ENCODE data around the gene INPP5K.

DNA sequence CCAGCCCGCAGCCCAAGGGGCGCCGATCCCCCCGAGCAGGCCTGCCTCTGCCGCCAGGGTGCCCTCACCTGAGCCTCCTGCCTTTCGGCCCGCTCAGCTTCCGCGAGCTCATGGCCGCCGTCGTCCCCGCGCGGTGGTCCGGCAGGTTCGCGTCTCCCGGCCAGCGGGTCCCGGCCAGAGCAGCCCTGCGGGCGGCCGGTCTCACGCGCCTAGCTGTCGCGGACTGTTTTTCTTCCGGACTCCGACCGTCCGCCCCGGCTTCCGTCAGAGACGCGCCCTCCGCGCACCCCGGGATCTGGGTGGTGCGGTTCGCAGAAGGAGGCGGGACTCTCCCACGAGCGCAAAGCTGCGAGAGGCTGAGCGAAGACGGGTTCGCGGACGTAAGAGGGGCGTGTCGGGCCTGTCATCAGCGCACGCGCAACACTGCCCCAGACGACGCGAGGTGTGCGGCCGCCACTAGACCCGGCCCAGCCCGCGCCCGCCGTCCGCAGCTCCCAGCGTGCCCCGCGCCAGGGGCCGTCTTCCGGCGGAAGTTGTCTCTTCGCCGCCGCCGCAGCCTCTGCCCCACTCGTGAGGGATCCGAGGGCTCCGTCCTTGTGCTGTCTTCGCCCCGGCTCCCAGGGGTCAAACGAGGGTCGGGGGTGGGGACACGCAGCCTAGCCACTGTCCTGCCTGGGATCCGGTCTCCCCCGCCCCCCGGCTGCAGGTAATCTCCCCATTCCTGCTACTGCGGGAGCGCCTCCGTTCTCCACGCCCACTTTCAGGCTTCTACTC lies at the start of gene INPP5K:
- TF ChIP-seq EZH2 (IDR thresholded peaks at IDR 0.05; ENCODE audit: borderline replicate concordance, low read depth, low read length, poor library complexity, severe bottlenecking), result no peak
- TF ChIP-seq, protein P1, sequence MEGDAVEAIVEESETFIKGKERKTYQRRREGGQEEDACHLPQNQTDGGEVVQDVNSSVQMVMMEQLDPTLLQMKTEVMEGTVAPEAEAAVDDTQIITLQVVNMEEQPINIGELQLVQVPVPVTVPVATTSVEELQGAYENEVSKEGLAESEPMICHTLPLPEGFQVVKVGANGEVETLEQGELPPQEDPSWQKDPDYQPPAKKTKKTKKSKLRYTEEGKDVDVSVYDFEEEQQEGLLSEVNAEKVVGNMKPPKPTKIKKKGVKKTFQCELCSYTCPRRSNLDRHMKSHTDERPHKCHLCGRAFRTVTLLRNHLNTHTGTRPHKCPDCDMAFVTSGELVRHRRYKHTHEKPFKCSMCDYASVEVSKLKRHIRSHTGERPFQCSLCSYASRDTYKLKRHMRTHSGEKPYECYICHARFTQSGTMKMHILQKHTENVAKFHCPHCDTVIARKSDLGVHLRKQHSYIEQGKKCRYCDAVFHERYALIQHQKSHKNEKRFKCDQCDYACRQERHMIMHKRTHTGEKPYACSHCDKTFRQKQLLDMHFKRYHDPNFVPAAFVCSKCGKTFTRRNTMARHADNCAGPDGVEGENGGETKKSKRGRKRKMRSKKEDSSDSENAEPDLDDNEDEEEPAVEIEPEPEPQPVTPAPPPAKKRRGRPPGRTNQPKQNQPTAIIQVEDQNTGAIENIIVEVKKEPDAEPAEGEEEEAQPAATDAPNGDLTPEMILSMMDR (conservative IDR thresholded peaks at IDR 0.05; ENCODE audit: low read depth, low read length), result no peak

Data from A673 (cell line).